Vagina (tissue), 2 donors: ENCODE measurements around the gene LBH.

Source experiments
- CTCF ChIP-seq, 3 experiments: fragments of 450-650 bp in 2 of 3; fragments of 200-600 bp in 1 of 3; sonication (generic) in 1 of 3; IDR thresholded peaks; one replicate each; pipeline ENCODE4 v1.5.1; 2017 to 2019; ENCODE audit warnings: antibody characterized with exemption in 3 of 3, mild to moderate bottlenecking in 2 of 3, moderate library complexity in 2 of 3
- POLR2A ChIP-seq, 2 donors: fragments of 450-650 bp; IDR thresholded peaks; one replicate each; pipeline ENCODE4 v1.6.1; 2017; ENCODE audit warnings: antibody characterized with exemption in 2 of 2, mild to moderate bottlenecking in 2 of 2, moderate library complexity in 2 of 2
- POLR2AphosphoS5 ChIP-seq, 2 donors: sonication (generic); formaldehyde crosslinking; IDR thresholded peaks; one replicate each; pipeline ENCODE4 v1.9.0; 2017; ENCODE audit warnings: antibody characterized with exemption in 2 of 2, mild to moderate bottlenecking in 2 of 2, low read depth in 1 of 2; ENCODE audit not compliant: insufficient read depth in 1 of 2

- TF ChIP-seq CTCF (IDR thresholded peaks at IDR 0.05) (no peak), POLR2AphosphoS5 (IDR thresholded peaks at IDR 0.05; ENCODE audit: insufficient read depth in 1 of 2, low read depth in 1 of 2) (no peak), POLR2A (IDR thresholded peaks at IDR 0.05) (no peak)
Observed at GRCh38 chr2:30203156-30203555, 28.2 kb upstream of the LBH start.
